ENCODE measurements around the gene CBL. TPM values are rescaled to one million over a fixed set of nuclear protein-coding genes. Genes with fewer than 3 reads are reported as not detected.

Gene CBL
- total RNA-seq, 1 donor from 2014 or later = 21.6 TPM

DNA sequence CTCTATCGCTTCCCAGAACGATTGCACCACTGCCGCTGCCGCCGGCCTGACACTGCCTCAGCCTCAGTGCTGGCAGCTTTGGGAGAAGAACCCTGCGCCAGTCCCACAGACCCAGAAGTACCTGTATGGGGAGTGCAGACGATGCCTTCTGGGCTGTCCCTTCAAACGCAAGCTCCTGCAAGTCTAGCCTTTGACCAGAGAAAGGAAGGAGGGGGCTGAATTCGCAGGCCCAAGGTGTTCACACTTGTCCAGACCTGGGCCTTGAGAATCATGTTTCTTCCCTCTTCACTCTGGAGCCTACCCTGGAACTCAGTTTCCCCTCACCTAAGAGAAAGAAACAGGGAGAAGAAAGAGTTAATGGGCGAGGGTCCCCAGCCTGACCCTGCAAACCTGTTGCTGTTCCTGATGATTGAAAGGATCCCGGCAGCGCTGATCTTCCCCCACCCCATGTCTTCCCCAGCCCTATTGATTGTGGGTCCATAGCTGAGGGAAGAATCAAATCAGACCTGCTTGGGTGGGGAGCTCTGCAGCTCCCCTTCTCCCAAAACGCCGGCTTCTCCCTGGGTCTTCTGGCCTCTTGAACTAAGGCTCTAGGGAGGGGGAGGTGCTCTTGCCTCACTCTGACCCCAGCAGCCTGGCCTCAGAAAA lies 111.6 kb downstream of the CBL start:
- Histone ChIP-seq H3K27me3 (no peaks in the 10 kb centered on the region), H3K27ac (peak overlapping the region; percentile 98 to 99), H3K4me1 (peaks cover 20 to 66% of the 10 kb centered on the region in 2 donors), H3K36me3 (peaks cover 22 to 26% of the 10 kb centered on the region in 2 donors), H3K9me3 (no peaks in the 10 kb centered on the region), H3K4me3 (peak overlapping the region; percentile 80 to 92)
- TF ChIP-seq, protein P1, sequence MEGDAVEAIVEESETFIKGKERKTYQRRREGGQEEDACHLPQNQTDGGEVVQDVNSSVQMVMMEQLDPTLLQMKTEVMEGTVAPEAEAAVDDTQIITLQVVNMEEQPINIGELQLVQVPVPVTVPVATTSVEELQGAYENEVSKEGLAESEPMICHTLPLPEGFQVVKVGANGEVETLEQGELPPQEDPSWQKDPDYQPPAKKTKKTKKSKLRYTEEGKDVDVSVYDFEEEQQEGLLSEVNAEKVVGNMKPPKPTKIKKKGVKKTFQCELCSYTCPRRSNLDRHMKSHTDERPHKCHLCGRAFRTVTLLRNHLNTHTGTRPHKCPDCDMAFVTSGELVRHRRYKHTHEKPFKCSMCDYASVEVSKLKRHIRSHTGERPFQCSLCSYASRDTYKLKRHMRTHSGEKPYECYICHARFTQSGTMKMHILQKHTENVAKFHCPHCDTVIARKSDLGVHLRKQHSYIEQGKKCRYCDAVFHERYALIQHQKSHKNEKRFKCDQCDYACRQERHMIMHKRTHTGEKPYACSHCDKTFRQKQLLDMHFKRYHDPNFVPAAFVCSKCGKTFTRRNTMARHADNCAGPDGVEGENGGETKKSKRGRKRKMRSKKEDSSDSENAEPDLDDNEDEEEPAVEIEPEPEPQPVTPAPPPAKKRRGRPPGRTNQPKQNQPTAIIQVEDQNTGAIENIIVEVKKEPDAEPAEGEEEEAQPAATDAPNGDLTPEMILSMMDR (IDR thresholded peaks at IDR 0.05) = no peak
- intact Hi-C loops (cut with DNase I) = loop anchor here (5.0 kb wide), 3 partner anchors 215 to 695 kb away; partner anchors contain the start of genes BCL9L and DPAGT1
- no peak for DNase-seq (ENCODE audit: low spot score in 2 of 2)

DNA sequence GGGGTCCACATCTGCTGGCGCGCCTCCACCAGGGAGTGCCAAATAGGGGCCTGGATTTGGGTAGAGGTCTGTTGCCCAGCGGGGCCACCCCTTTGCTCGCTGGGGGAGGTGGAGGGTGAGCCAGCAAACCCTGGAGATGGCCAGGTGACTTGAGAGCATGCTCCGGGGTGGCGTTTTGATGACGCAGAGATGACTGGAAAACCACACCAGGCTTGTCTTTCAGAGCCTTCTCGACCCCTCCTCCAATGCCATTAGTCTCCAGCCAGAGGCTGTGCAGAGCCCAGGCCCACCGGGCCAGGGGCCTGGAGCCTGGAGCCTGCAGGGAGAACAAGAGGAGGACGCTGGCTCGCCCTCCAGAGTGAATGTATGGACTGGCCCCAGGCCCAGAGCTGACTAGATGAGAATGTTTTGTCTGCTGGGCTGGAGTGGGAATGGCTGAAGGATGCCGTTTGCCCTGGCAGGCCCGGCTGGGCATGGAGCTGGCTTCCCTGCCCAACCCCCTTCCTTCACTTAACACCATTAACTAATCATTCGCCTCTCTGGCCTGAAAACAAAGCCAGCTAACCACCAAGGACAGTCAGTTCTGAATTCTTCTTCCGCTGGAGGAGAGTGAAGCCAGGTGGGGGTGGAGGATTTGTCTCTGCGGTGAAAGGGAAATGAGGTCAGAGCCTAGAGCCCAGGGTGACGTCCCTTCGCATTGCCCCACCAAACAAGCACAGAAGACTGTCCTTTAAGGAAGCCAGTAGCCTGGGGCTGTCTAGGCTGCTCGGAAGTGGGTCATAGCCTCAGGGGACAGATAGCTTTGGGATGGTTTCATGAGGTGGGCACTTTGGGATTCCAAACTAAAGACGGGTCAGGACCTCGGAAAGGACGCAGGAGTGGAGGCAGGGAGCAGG lies 112.3 kb downstream of the CBL start:
- peak in 1 of 2 donors; percentile 87 for DNase-seq (ENCODE audit: low spot score in 2 of 2)
- Histone ChIP-seq H3K27ac (peak overlapping the region; percentile 98 to 99), H3K4me3 (peak overlapping the region in 1 of 2 donors; percentile 92), H3K9me3 (no peaks in the 10 kb centered on the region), H3K27me3 (no peaks in the 10 kb centered on the region), H3K36me3 (peaks cover 14 to 18% of the 10 kb centered on the region in 2 donors), H3K4me1 (peaks cover 20 to 59% of the 10 kb centered on the region in 2 donors)
- intact Hi-C loops (cut with DNase I) = loop anchor here (5.0 kb wide), 3 partner anchors 216 to 696 kb away; partner anchors contain the start of genes BCL9L and DPAGT1
- TF ChIP-seq, protein P1 (IDR thresholded peaks at IDR 0.05) = no peak

DNA sequence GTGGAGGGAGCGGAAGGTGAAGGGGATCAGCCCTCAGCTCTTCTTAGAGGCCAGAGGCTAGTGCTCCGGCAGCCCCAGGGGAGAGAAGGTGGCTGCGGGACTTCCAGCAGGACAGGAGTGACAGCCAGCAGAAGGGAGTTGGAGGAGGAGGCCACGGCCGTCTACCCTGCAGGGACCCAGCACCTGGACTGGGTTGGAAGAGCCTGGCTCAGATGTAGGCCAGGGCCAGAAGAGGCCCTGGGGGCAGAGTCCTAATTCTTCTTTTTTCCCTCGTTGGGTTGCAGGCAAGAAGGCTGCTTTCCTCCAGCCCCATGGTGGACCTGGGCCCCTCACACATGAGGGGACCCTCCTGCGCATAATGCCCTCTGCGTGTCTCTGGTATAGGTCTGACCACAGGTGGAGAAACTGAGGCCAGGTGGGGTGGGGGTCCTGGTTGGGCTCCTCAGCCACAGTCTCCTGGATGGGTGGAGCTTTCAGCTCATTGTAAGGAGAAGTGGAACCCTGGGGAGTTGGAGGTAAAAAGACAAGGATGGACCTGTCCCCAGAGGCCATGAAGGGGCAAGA lies 113.1 kb downstream of the CBL start:
- H3K4me1 ChIP-seq = peaks cover 20 to 53% of the 10 kb centered on the region in 2 donors
- no peaks in the 10 kb centered on the region for H3K27me3 ChIP-seq
- H3K27ac ChIP-seq = peak overlapping the region; percentile 98 to 99
- no peak for DNase-seq (ENCODE audit: low spot score in 2 of 2)
- peaks cover 7 to 11% of the 10 kb centered on the region in 2 donors for H3K36me3 ChIP-seq
- TF ChIP-seq, protein P1 (IDR thresholded peaks at IDR 0.05) = no peak
- peak overlapping the region in 1 of 2 donors; percentile 92 for H3K4me3 ChIP-seq
- H3K9me3 ChIP-seq = no peaks in the 10 kb centered on the region
- intact Hi-C loops (cut with DNase I) = loop anchor here (5.0 kb wide), 3 partner anchors 217 to 697 kb away; partner anchors contain the start of genes BCL9L and DPAGT1

DNA sequence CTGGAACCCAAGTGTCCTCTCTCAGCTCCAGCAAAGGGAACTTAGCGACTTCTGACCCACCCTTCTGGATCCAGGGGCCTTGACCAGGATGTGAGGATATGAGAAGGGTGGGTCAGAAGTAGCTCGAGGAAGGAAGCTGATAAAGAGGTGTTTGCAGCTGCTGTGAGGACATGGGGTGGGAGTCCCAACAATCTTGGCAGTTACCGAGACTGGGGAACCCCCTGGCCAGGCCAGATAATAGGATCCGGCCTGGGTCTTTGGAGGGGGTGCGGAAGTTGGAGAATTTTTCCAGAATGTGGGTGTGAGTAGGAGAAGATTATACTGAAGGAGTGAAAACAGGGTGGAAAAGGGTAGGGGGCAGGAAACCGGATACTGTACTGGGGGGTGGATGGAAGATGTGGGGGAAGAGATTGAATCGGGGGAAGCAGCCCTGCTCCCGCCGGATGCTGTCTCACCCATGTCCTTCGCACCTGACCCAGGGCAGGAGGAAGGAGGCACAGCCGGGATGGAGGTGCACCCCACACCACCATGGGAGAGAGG lies 113.6 kb downstream of the CBL start:
- H3K27ac ChIP-seq = peak overlapping the region; percentile 98 to 99
- H3K4me3 ChIP-seq = peak overlapping the region in 1 of 2 donors; percentile 92
- TF ChIP-seq, protein P1 (IDR thresholded peaks at IDR 0.05) = no peak
- no peaks in the 10 kb centered on the region for H3K9me3 ChIP-seq
- H3K4me1 ChIP-seq = peaks cover 18 to 47% of the 10 kb centered on the region in 2 donors
- no peaks in the 10 kb centered on the region for H3K27me3 ChIP-seq
- intact Hi-C loops (cut with DNase I) = loop anchor here (2.0 to 5.0 kb wide), 5 partner anchors 19 to 697 kb away; partner anchors contain the start of genes BCL9L, DPAGT1 and USP2
- DNase-seq (ENCODE audit: low spot score in 2 of 2) = peak in 1 of 2 donors; percentile 62
- peaks cover 1 to 5% of the 10 kb centered on the region in 2 donors for H3K36me3 ChIP-seq

DNA sequence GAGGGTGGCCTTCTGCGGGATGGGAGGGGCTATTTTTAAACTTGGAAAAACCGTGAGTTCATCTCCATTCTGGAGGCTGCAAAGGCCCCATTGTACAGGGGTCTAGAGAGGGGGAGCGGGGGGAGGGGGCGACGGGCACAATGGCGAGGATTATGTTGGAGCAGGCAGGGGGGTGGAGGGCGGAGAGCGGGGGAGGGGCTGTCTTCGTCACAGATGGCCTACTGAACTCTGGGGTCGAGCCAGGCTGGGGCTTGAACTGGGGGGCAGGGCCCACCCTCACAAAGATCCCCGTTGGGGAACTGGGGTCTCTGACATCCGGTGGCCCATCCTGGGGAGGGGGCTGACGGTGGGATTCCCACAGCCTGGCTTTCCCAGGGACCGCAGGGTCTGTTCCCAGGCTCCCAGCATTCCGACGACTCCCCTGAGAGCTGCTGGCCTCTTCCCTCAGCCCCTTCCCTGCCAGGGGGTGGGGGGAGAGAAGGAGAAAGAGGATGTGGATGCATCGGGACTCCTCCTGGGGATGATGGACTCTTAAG lies 114.2 kb downstream of the CBL start:
- peaks cover 16 to 43% of the 10 kb centered on the region in 2 donors for H3K4me1 ChIP-seq
- TF ChIP-seq, protein P1 (IDR thresholded peaks at IDR 0.05) = no peak
- no peaks in the 10 kb centered on the region for H3K9me3 ChIP-seq
- no peaks in the 10 kb centered on the region for H3K27me3 ChIP-seq
- H3K27ac ChIP-seq = peak overlapping the region; percentile 98 to 99
- peak overlapping the region; percentile 50 to 64 for H3K4me3 ChIP-seq
- DNase-seq (ENCODE audit: low spot score in 2 of 2) = peak in 1 of 2 donors; percentile 78
- no peaks in the 10 kb centered on the region for H3K36me3 ChIP-seq
- intact Hi-C loops (cut with DNase I) = loop anchor here (2.0 kb wide), 2 partner anchors 18 to 60 kb away; partner anchors contain the start of gene USP2

All from ascending aorta (tissue), 2 donors.